Thyroid gland (tissue), 4 donors: ENCODE data around the gene MBL2.

Experiments
- CTCF ChIP-seq, 6 experiments: fragments of 200-600 bp in 3 of 6; fragments of 450-650 bp in 3 of 6; sonication (generic) in 3 of 6; IDR thresholded peaks; one replicate each; pipeline ENCODE4 v1.5.1; 2016 to 2019; ENCODE audit warnings: antibody characterized with exemption in 6 of 6, mild to moderate bottlenecking in 2 of 6, inconsistent platforms in 1 of 6, moderate library complexity in 1 of 6
- POLR2A ChIP-seq, 2 donors: fragments of 450-650 bp; IDR thresholded peaks; one replicate each; pipeline ENCODE4 v1.6.1; 2017; ENCODE audit warnings: antibody characterized with exemption in 2 of 2, mild to moderate bottlenecking in 2 of 2, moderate library complexity in 1 of 2

GRCh38 chr10:52739380-52740154 is 33.0 kb downstream of the MBL2 start:
- TF ChIP-seq CTCF (IDR thresholded peaks at IDR 0.05) (no peak), POLR2A (IDR thresholded peaks at IDR 0.05) (no peak)
